Glutamatergic neuron (in vitro differentiated cells): Measurements from ENCODE around the gene EFHB. TPM values are rescaled to one million over a fixed set of nuclear protein-coding genes. Genes with fewer than 3 reads are reported as not detected.

Experiments used
- DNase-seq: peaks from one replicate; pipeline ENCODE4 v3.0.0; 2022
- H3K27ac Mint-ChIP-seq: one replicate; pipeline ENCODE4 v1.8.0; 2020; ENCODE audit warnings: mild to moderate bottlenecking, mixed read lengths, inconsistent platforms; ENCODE audit not compliant: unreplicated experiment
- H3K27me3 Mint-ChIP-seq: one replicate; pipeline ENCODE4 v1.8.0; 2020; ENCODE audit warnings: mild to moderate bottlenecking, moderate library complexity, mixed read lengths, inconsistent platforms; ENCODE audit not compliant: unreplicated experiment
- H3K36me3 Mint-ChIP-seq: one replicate; pipeline ENCODE4 v1.8.0; 2020; ENCODE audit warnings: mild to moderate bottlenecking, mixed read lengths, inconsistent platforms; ENCODE audit not compliant: unreplicated experiment
- H3K4me1 Mint-ChIP-seq: one replicate; pipeline ENCODE4 v1.8.0; 2020; ENCODE audit warnings: mild to moderate bottlenecking, low read depth, mixed read lengths, inconsistent platforms; ENCODE audit not compliant: unreplicated experiment
- H3K4me3 Mint-ChIP-seq: one replicate; pipeline ENCODE4 v1.8.0; 2020; ENCODE audit warnings: mild to moderate bottlenecking, mixed read lengths, inconsistent platforms; ENCODE audit not compliant: unreplicated experiment
- H3K9me3 Mint-ChIP-seq: one replicate; pipeline ENCODE4 v1.8.0; 2020; ENCODE audit warnings: mild to moderate bottlenecking, moderate library complexity, mixed read lengths, inconsistent platforms; ENCODE audit not compliant: unreplicated experiment
- total RNA-seq: library from RNA; stranded (reverse); fragmentation: NEBNext Ultra II Directional; extraction: Animal tissue kit (Norgen Biotek cat#: 25700); gene quantifications from one replicate; pipeline ENCODE4 v1.2.1, GENCODE V29; 2021; ENCODE audit not compliant: unreplicated experiment
- TF ChIP-seq, protein P1 (sequence below): fragments of 200-600 bp; sonication (generic); IDR thresholded peaks from one replicate; pipeline ENCODE4 v1.5.0; 2021; ENCODE audit not compliant: partially characterized antibody, unreplicated experiment

The EFHB gene
- total RNA-seq, 1 donor from 2014 or later: 0.76 TPM

- DNase-seq: no peak
- H3K4me1 Mint-ChIP-seq: peaks cover 13% of the 10 kb centered on the region
- H3K27me3 Mint-ChIP-seq: peaks cover 4% of the 10 kb centered on the region
- H3K9me3 Mint-ChIP-seq: peaks cover 7% of the 10 kb centered on the region
- TF ChIP-seq, protein P1, sequence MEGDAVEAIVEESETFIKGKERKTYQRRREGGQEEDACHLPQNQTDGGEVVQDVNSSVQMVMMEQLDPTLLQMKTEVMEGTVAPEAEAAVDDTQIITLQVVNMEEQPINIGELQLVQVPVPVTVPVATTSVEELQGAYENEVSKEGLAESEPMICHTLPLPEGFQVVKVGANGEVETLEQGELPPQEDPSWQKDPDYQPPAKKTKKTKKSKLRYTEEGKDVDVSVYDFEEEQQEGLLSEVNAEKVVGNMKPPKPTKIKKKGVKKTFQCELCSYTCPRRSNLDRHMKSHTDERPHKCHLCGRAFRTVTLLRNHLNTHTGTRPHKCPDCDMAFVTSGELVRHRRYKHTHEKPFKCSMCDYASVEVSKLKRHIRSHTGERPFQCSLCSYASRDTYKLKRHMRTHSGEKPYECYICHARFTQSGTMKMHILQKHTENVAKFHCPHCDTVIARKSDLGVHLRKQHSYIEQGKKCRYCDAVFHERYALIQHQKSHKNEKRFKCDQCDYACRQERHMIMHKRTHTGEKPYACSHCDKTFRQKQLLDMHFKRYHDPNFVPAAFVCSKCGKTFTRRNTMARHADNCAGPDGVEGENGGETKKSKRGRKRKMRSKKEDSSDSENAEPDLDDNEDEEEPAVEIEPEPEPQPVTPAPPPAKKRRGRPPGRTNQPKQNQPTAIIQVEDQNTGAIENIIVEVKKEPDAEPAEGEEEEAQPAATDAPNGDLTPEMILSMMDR: no peak
- H3K36me3 Mint-ChIP-seq: no peaks in the 10 kb centered on the region
- H3K27ac Mint-ChIP-seq: peak overlapping the region; percentile 31
- no peak overlapping the region for H3K4me3 Mint-ChIP-seq
Measured at GRCh38 chr3:19945534-19945933, 11.5 kb upstream of the EFHB start.

DNA sequence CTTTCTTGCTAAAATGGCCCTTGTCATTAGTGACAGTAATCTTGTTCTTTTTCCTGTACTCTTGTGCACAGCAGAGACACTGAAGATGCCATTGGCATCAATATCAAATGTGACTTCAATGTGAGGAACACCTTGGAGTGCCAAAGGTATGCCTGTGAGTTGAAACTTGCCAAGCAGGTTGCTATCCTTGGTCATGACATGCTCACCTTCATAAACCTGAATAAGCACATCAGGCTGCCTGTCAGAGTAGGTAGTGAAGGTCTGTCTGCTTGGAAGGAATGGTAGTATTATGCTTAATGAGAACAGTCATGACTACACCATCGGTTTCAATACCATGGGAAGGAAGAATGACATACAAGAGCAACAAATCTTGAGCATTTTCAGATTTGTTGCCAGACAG lies 6.6 kb upstream of the EFHB start:
- Mint-ChIP-seq H3K36me3 (no peaks in the 10 kb centered on the region), H3K4me1 (no peaks in the 10 kb centered on the region), H3K4me3 (no peak overlapping the region), H3K27me3 (peaks cover 1% of the 10 kb centered on the region), H3K27ac (no peak overlapping the region), H3K9me3 (no peaks in the 10 kb centered on the region)
- TF ChIP-seq, protein P1: no peak
- DNase-seq: no peak

- Mint-ChIP-seq H3K27me3 (peaks cover 1% of the 10 kb centered on the region), H3K9me3 (no peaks in the 10 kb centered on the region), H3K4me1 (peaks cover 1% of the 10 kb centered on the region), H3K36me3 (no peaks in the 10 kb centered on the region), H3K4me3 (no peak overlapping the region), H3K27ac (no peak overlapping the region)
- TF ChIP-seq, protein P1: no peak
- DNase-seq: no peak
Measured at GRCh38 chr3:19938295-19938627, 4.2 kb upstream of the EFHB start.

GRCh38 chr3:19937459-19938294 lies 3.7 kb upstream of the EFHB start:
- Mint-ChIP-seq H3K4me3 (no peak overlapping the region), H3K9me3 (no peaks in the 10 kb centered on the region), H3K27me3 (peaks cover 1% of the 10 kb centered on the region), H3K4me1 (peaks cover 1% of the 10 kb centered on the region), H3K27ac (no peak overlapping the region), H3K36me3 (no peaks in the 10 kb centered on the region)
- TF ChIP-seq, protein P1: no peak
- no peak for DNase-seq

DNA sequence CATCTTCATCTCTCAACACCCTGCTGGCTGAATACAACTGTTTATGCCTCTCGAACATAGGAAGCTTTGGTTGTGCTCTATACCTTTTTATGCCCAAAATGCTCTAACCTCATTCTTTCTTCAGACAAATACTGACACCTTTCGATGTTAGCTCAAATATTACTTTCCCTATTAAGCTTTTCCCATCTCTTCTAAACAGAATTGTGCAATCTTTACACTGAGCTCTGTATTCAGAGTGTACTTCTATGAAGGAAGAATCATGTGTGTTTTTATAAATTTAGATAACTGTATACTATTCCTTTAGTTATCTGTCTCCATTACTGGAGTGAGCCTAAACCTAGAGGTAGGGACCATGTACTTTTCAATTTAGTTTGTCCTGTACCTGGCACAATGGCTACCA lies 1.6 kb downstream of the EFHB start:
- Mint-ChIP-seq H3K36me3 (no peaks in the 10 kb centered on the region), H3K27me3 (no peaks in the 10 kb centered on the region), H3K9me3 (no peaks in the 10 kb centered on the region), H3K4me3 (no peak overlapping the region), H3K27ac (no peak overlapping the region), H3K4me1 (peaks cover 1% of the 10 kb centered on the region)
- TF ChIP-seq, protein P1: no peak
- DNase-seq: no peak
